CD14-positive monocyte (primary cell): Measurements from ENCODE around the gene BTBD6. TPM values are rescaled to one million over a fixed set of nuclear protein-coding genes. Genes with fewer than 3 reads are reported as not detected.

Experiments
- DNase-seq, 3 donors: peaks; one replicate each; pipeline ENCODE4 v3.0.0-alpha.2; 2011 to 2022
- H2AFZ ChIP-seq: 2 replicates; pipeline ENCODE4 v1.6.0; 2012; ENCODE audit warnings: mild to moderate bottlenecking, low read depth, low read length, inconsistent platforms; ENCODE audit not compliant: insufficient read depth, poor library complexity, severe bottlenecking
- H3K27ac ChIP-seq, 2 donors: 1 replicate in 1 of 2; 2 replicates in 1 of 2; pipeline ENCODE4 v1.5.1; 2012 to 2013; ENCODE audit warnings: low read length in 2 of 2, control low read depth in 1 of 2, inconsistent platforms in 1 of 2, low read depth in 1 of 2, mild to moderate bottlenecking in 1 of 2
- H3K27me3 ChIP-seq, 2 donors: one replicate each; pipeline versions ENCODE4 v1.6.0 to v1.6.1; 2011 to 2013; ENCODE audit warnings: low read length in 2 of 2; ENCODE audit not compliant: control insufficient read depth in 2 of 2, insufficient read depth in 2 of 2
- H3K36me3 ChIP-seq, 2 donors: replicated peaks in 1 of 2; 1 replicate in 1 of 2; 2 replicates in 1 of 2; pipeline versions ENCODE4 v1.5.1 to v1.6.1; 2012 to 2013; ENCODE audit warnings: low read length in 2 of 2, control low read depth in 1 of 2, inconsistent platforms in 1 of 2, mild to moderate bottlenecking in 1 of 2; ENCODE audit not compliant: insufficient read depth in 2 of 2, control insufficient read depth in 1 of 2
- H3K4me1 ChIP-seq, 2 donors: 1 replicate in 1 of 2; 2 replicates in 1 of 2; pipeline versions ENCODE4 v1.5.1 to v1.6.1; 2012 to 2013; ENCODE audit warnings: low read length in 2 of 2, control low read depth in 1 of 2, inconsistent platforms in 1 of 2, mild to moderate bottlenecking in 1 of 2, moderate library complexity in 1 of 2; ENCODE audit not compliant: insufficient read depth in 2 of 2, control insufficient read depth in 1 of 2
- H3K4me2 ChIP-seq: replicated peaks from 2 replicates; pipeline ENCODE3; 2012; ENCODE audit warnings: low read length, moderate library complexity, mild to moderate bottlenecking; ENCODE audit not compliant: poor library complexity, severe bottlenecking; ENCODE audit errors: extremely low read depth
- H3K4me3 ChIP-seq, 3 experiments: fragments of 200-600 bp in 1 of 3; sonication (generic) in 1 of 3; replicated peaks in 1 of 3; 1 replicate in 2 of 3; 2 replicates in 1 of 3; pipeline ENCODE4 v1.5.1; 2011 to 2013; ENCODE audit warnings: low read length in 3 of 3, mild to moderate bottlenecking in 3 of 3, control low read depth in 2 of 3, low read depth in 2 of 3, inconsistent platforms in 1 of 3, moderate library complexity in 1 of 3
- H3K79me2 ChIP-seq: 2 replicates; pipeline ENCODE4 v1.6.0; 2012; ENCODE audit warnings: mild to moderate bottlenecking, control low read depth, inconsistent platforms, low read length, moderate library complexity; ENCODE audit not compliant: insufficient read depth
- H3K9ac ChIP-seq: 2 replicates; pipeline ENCODE4 v1.6.0; 2017; ENCODE audit warnings: low read length, mild to moderate bottlenecking; ENCODE audit not compliant: insufficient read depth, poor library complexity, severe bottlenecking
- H3K9me3 ChIP-seq, 2 donors: replicated peaks in 1 of 2; 1 replicate in 1 of 2; 2 replicates in 1 of 2; pipeline versions ENCODE4 v1.5.1 to v1.6.1; 2012 to 2013; ENCODE audit warnings: low read length in 2 of 2, control low read depth in 1 of 2; ENCODE audit not compliant: control insufficient read depth in 1 of 2, insufficient read depth in 1 of 2
- H4K20me1 ChIP-seq: 2 replicates; pipeline ENCODE4 v1.6.0; 2012; ENCODE audit warnings: mild to moderate bottlenecking, low read length, control low read depth, moderate library complexity; ENCODE audit not compliant: insufficient read depth
- H3K27ac Mint-ChIP-seq, 7 donors: one replicate each; pipeline ENCODE4 v1.8.0; 2020; ENCODE audit warnings: mild to moderate bottlenecking in 7 of 7, mixed read lengths in 7 of 7, moderate library complexity in 6 of 7, inconsistent platforms in 2 of 7
- H3K27me3 Mint-ChIP-seq, 3 donors: one replicate each; pipeline ENCODE4 v1.8.0; 2021 to 2022; ENCODE audit warnings: low read depth in 3 of 3, mild to moderate bottlenecking in 3 of 3, mixed read lengths in 3 of 3, moderate library complexity in 3 of 3, inconsistent platforms in 1 of 3
- H3K36me3 Mint-ChIP-seq, 2 donors: one replicate each; pipeline ENCODE4 v1.8.0; 2020; ENCODE audit warnings: mixed read lengths in 2 of 2, inconsistent platforms in 1 of 2, mild to moderate bottlenecking in 1 of 2
- H3K4me1 Mint-ChIP-seq: one replicate; pipeline ENCODE4 v1.8.0; 2020; ENCODE audit warnings: mild to moderate bottlenecking, mixed read lengths
- H3K4me3 Mint-ChIP-seq, 2 donors: one replicate each; pipeline ENCODE4 v1.8.0; 2020; ENCODE audit warnings: mild to moderate bottlenecking in 2 of 2, mixed read lengths in 2 of 2, moderate library complexity in 1 of 2
- H3K9me3 Mint-ChIP-seq, 7 donors: one replicate each; pipeline ENCODE4 v1.8.0; 2020 to 2022; ENCODE audit warnings: mixed read lengths in 7 of 7, mild to moderate bottlenecking in 6 of 7, moderate library complexity in 6 of 7, inconsistent platforms in 2 of 7
- CTCF ChIP-seq: fragments of 200-600 bp; IDR thresholded peaks from one replicate; pipeline ENCODE4 v1.8.0; 2022; ENCODE audit warnings: antibody characterized with exemption, mild to moderate bottlenecking
- whole genome bisulfite sequencing: methylation state at CpG from one replicate; pipeline ENCODE4 v1.1.5; 2013; ENCODE audit warnings: missing lambda C conversion rate; ENCODE audit not compliant: insufficient coverage; 5-methylcytosine and 5-hydroxymethylcytosine counted together
- intact Hi-C, 2 donors: fragments of 100-400 bp; cut with micrococcal nuclease; formaldehyde crosslinking; loops; one replicate each; pipeline versions ENCODE4 v1.15.0 to v1.15.1; 2023
- polyA plus RNA-seq, 3 donors: library from polyadenylated mRNA; depleted of rRNA in 1 of 3; unstranded in 2 of 3; stranded (reverse) in 1 of 3; fragments of 300-500 nt in 2 of 3; fragments of >200 nt in 1 of 3; fragmentation: Illumina TruSeq in 2 of 3; gene quantifications; 1 replicate in 2 of 3; 2 replicates in 1 of 3; pipeline ENCODE4 v1.2.3, GENCODE V29; 2012 to 2021

BTBD6 gene
- polyA plus RNA-seq, 3 donors = 1.3 to 24.4 (median 6.3) TPM

- TF ChIP-seq CTCF = no peak
- Histone ChIP-seq H2AFZ (peak overlapping the region; percentile 91), H3K4me3 (peak overlapping the region; percentile 66 to 87 (median 66)), H3K9ac (peak overlapping the region; percentile 89), H3K27me3 (no peaks in the 10 kb centered on the region), H4K20me1 (peaks cover 35% of the 10 kb centered on the region), H3K79me2 (peaks cover 53% of the 10 kb centered on the region), H3K4me2 (peak overlapping the region; percentile 94), H3K9me3 (no peaks in the 10 kb centered on the region), H3K36me3 (no peaks in the 10 kb centered on the region), H3K4me1 (peaks cover 26 to 35% of the 10 kb centered on the region in 2 donors), H3K27ac (peak overlapping the region; percentile 56 to 92)
- peaks cover 12 to 18% of the 10 kb centered on the region in 2 donors for H3K36me3 Mint-ChIP-seq
- H3K9me3 Mint-ChIP-seq = peaks cover 0 to 2% (median 0%) of the 10 kb centered on the region in 7 donors
- peaks cover 40% of the 10 kb centered on the region for H3K4me1 Mint-ChIP-seq
- peaks cover 0 to under 1% (median 0%) of the 10 kb centered on the region in 3 donors for H3K27me3 Mint-ChIP-seq
- peak overlapping the region; percentile 58 to 79 (median 70) for H3K27ac Mint-ChIP-seq
- peak overlapping the region; percentile 81 to 90 for H3K4me3 Mint-ChIP-seq
- DNase-seq = no peak
- intact Hi-C loops = loop anchor here in 1 of 2 donors (2.0 kb wide), 1 partner anchor 15 kb away; the partner anchor contains the start of gene PACS2
- 3% methylated on average over 52 of the region's 54 CpGs for WGBS
Measured at GRCh38 chr14:105299654-105300541, 51.6 kb downstream of the BTBD6 start.

Other genes starting within 250 kb of the BTBD6 start
- 10 to 100 TPM in 2 of 3 donors, 1 to 10 TPM in 1; 8.6 to 12.0 (median 11.6) TPM for gene CDCA4, start 227.4 kb upstream of the BTBD6 start, polyA plus RNA-seq
- 10 to 100 TPM in 2 of 3 donors, 1 to 10 TPM in 1; 6.3 to 19.0 (median 13.0) TPM for gene GPR132, start 183.1 kb upstream of the BTBD6 start, polyA plus RNA-seq
- 1 to 10 TPM in 1 of 3 donors, not detected in 2; 1.2 TPM for gene JAG2, start 79.8 kb upstream of the BTBD6 start, polyA plus RNA-seq
- gene NUDT14, start 67.2 kb upstream of the BTBD6 start, polyA plus RNA-seq = 10 to 100 TPM; 22.0 to 37.4 (median 23.9) TPM
- 10 to 100 TPM in 1 of 3 donors, 1 to 10 TPM in 2; 2.3 to 20.5 (median 2.5) TPM for gene BRF1, start 52.5 kb downstream of the BTBD6 start, polyA plus RNA-seq
- 10 to 100 TPM in 1 of 3 donors, 1 to 10 TPM in 2; 3.1 to 87.0 (median 3.7) TPM for gene PACS2, start 66.2 kb downstream of the BTBD6 start, polyA plus RNA-seq
- 1 to 10 TPM in 1 of 3 donors, under 1 TPM in 2; 0.52 to 2.2 (median 0.57) TPM for gene TEX22, start 150.0 kb downstream of the BTBD6 start, polyA plus RNA-seq
- 100 to 1,000 TPM in 1 of 3 donors, 1 to 10 TPM in 1, under 1 TPM in 1; 0.91 to 102 (median 2.0) TPM for gene MTA1, start 171.3 kb downstream of the BTBD6 start, polyA plus RNA-seq
- 1 to 10 TPM; 2.1 to 4.0 (median 3.3) TPM for gene CRIP2, start 226.3 kb downstream of the BTBD6 start, polyA plus RNA-seq
- 1,000 to 10,000 TPM in 2 of 3 donors, 100 to 1,000 TPM in 1; 688 to 2,084 (median 1,032) TPM for gene CRIP1, start 238.4 kb downstream of the BTBD6 start, polyA plus RNA-seq
- gene TEDC1, start 242.7 kb downstream of the BTBD6 start, polyA plus RNA-seq = 10 to 100 TPM in 1 of 3 donors, 1 to 10 TPM in 2; 7.8 to 23.4 (median 9.0) TPM